Cerebellar nuclear complex (tissue), 1 donor: ENCODE results near the gene MKRN2OS.

ENCODE experiments used
- DNase-seq, 2 experiments: peaks; one replicate each; lab custom pipeline; 2025; lab: John Stamatoyannopoulos, UW

Gene MKRN2OS

GRCh38 chr3:12545473-12545791 is at the start of gene MKRN2OS:
Gene MKRN2OS, minus strand, starts transcription at chr3:12545499. Its CDS starts 35 bp downstream, at chr3:12545464.
- DNase-seq = no peak

GRCh38 chr3:12593473-12593872 is 48.2 kb upstream of the MKRN2OS start:
- DNase-seq = no peak

DNA sequence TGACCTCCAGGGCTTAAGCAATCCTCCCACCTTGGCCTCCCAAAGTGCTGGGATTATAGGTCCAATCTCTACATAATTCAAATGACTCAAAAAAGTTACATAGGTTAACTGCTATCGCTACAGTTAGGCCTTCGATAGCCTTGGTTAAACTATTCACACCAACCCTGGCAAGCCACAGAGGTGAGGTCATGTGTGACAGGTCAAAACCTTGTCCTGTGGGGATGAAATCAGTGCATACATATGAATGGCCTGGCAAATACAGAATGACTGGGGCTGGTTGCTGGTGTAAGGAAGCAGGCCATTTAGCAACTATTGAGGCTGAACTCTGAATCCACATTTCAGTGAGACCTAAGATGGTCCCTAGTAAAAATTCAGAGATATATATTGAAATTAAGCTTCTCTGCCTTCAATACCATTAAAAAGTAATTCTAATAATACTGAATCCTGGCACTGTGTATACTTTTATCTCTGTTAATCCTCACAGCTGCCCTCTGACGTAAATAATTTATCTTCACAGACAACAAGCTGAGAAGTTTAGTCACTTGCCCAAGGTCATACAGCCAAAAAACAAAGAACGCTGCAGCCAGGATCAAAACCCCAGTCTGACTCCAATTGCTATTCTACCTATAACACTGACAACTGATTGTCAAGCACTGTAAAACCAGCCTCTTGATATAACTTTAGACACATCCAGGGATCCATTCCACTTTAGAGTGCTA is 46.9 kb upstream of the MKRN2OS start:
- no peak for DNase-seq

DNA sequence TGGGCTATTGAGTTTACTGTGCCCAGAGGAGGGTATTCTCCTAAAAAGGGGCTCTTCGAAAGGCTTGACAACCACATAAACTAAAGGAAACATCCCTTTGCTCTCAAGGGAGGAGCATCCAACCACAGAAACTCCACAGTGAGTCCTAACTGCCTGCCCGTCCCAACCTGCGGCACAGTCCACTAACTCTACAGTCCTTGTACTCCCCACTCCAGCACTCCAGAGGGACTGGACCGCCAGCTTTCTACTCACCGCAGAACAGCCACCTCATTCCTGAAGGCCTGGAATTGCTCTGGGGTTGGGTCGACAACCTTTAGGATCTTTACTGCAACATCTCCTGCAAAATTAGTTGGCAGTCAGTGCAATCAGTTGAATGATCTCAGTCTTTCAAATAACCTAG is 46.2 kb upstream of the MKRN2OS start:
- DNase-seq = no peak

DNA sequence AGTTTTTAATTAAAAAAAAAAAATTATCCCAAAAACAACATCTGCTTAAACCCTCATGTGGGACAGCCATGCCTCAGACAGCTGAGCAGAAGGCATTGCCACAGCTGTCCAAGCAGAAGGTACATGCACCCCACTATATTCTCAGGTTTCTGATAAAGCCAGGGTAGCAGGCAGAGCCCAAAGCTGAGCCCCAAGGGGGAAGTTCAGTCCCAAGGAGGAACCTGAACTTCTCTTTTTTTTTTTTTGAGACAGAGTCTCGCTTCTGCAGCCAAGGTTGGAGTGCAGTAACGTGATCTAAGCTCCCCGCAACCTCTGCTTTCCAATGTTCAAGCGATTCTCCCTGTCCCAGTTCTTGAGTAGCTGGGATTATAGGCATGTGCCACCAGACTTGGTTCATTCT is 44.8 kb upstream of the MKRN2OS start:
- no peak for DNase-seq

GRCh38 chr3:12588039-12589009 is 43.0 kb upstream of the MKRN2OS start:
- DNase-seq = no peak

GRCh38 chr3:12586403-12586802 is 41.1 kb upstream of the MKRN2OS start:
- no peak for DNase-seq

- no peak for DNase-seq
Measured at GRCh38 chr3:12585970-12586369, 40.7 kb upstream of the MKRN2OS start.

DNA sequence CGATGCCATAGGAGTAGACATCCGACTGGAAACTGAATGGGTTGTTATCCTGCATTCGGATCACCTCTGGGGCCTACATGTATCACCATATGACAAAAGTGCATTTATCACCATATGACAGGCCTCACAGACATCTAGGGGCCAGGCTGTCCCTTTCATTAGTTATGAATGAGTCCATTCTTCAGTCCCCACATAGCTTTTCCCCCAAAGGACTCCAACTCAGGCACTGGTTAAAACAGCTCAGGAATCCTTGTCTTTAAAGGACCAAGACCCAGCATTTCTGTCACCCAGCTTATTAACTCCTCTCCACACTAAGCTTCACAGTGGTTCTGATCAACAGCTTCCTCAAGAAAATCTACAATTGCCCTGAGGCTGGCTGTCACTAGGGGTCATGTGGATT is 39.9 kb upstream of the MKRN2OS start:
- no peak for DNase-seq

DNA sequence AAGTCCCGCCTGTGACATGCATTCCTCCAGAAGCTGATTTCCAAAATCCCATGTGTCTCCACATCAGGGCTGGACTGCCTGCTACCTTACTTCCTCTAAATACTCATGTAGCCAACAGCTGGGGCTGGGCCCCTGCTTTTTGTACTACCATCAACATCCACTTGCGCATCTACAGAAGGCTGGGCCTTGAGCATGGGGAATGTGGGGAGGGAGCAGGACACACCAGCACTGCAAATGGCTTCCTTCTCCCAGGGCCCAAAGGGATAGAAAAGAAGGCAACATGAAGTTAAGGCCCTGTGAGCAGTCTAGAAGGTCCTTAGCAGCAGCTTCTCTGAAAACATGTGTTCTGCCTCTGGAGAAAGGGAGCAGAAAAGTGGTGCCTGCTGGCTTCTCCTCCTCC is 38.8 kb upstream of the MKRN2OS start:
- no peak for DNase-seq

DNA sequence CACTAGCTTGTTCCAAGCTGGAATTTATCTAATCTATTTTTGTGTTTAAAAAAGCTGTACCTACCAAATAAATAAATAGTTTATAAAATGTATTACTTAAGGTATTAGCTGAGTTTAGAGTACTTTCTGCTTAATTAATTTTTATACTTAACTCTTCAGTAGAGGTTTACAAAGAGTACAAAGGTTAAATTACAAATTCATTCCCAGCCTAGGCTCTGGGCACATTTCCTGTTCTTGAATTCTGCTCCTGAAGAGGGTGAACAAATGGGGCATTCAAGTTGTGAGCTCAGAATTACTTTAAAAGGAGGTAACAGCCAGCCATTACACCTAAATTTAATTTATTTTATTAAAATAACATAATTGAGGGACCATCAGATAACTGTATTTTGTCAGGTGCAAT is 38.0 kb upstream of the MKRN2OS start:
- DNase-seq = no peak

GRCh38 chr3:12582730-12583129 is 37.4 kb upstream of the MKRN2OS start:
- no peak for DNase-seq

- no peak for DNase-seq
Measured at GRCh38 chr3:12579905-12580304, 34.6 kb upstream of the MKRN2OS start.

DNA sequence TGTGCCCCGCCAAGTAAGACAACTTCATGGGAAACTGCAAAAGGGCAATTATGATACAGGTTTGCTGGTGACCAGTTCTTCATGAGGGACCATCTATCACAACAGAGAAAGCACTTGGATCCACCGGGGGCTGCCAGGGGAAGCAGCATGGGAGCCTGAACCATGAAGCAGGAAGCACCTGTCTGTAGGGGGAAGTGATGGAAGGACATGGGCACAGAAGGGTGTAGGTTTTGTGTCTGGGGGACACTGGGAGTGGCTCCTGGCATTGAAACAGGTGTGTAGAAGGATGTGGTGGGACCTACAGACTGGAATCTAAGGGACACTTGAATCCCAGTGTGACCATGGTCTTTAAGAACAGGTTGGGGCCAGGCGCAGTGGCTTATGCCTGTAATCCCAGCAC is 34.2 kb upstream of the MKRN2OS start:
- DNase-seq = no peak

- DNase-seq = no peak
Measured at GRCh38 chr3:12578742-12579141, 33.4 kb upstream of the MKRN2OS start.

GRCh38 chr3:12577379-12577778 is 32.1 kb upstream of the MKRN2OS start:
- no peak for DNase-seq

DNA sequence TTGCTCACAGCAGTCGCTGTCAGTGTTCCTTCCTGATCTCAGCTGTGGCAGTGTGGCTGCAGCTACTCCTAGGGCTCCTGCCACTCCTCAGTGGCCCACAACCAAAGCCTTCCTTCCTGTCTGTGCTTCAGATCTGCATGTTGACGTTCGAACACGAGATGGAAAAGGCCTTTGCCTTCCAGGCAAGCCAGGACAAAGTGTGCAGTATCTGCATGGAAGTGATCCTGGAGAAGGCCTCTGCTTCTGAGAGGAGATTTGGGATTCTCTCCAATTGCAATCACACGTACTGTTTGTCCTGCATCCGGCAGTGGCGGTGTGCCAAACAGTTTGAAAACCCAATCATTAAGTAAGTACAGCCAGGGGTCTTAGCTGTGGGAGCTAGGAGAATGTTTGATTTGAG is 29.4 kb upstream of the MKRN2OS start:
- DNase-seq = no peak

DNA sequence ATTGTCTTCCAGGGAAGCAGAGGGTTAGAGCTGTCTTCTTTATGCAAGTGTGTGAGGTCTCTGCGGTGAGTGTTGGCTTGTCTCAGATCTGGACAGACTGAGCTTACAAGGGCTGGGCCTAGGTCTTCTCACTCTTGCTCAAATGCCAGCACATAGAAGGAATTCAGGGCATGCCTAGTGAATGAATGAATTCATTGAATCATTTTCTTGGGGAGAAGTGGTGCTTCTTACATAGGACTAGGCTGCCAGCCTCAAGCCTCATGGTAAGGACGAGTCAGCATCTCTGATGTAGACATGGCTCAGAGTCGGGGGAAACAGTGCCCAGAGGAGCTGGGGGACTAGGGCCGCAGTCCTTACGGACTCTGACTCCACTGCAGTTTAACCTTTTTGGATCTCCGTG is 28.8 kb upstream of the MKRN2OS start:
- DNase-seq = no peak

GRCh38 chr3:12571986-12572385 is 26.7 kb upstream of the MKRN2OS start:
- DNase-seq = no peak

GRCh38 chr3:12569836-12570235 is 24.5 kb upstream of the MKRN2OS start:
- no peak for DNase-seq

- DNase-seq = no peak
Measured at GRCh38 chr3:12568747-12569146, 23.4 kb upstream of the MKRN2OS start.

DNA sequence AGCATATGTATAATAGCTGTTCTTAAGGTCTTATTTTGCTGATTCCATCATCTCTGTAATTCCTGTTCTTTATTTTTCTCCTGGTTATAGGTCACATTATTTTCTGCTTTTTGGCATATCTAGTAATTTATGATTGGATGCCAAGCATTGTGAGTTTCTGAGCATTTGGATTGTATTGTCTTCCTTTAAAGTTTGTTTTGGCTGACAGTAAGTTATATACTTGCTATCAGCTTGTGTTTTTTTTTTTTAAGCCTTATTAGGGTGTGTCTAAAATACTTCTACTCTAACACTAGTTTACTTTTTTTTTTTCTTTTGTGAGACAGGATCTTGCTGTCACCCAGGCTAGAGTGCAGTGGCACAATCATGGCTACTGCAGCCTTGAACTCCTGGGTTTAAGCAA is 21.7 kb upstream of the MKRN2OS start:
- no peak for DNase-seq

GRCh38 chr3:12562451-12562850 is 17.2 kb upstream of the MKRN2OS start:
- DNase-seq = no peak
